ENCODE results near the gene NUP98.

DNA sequence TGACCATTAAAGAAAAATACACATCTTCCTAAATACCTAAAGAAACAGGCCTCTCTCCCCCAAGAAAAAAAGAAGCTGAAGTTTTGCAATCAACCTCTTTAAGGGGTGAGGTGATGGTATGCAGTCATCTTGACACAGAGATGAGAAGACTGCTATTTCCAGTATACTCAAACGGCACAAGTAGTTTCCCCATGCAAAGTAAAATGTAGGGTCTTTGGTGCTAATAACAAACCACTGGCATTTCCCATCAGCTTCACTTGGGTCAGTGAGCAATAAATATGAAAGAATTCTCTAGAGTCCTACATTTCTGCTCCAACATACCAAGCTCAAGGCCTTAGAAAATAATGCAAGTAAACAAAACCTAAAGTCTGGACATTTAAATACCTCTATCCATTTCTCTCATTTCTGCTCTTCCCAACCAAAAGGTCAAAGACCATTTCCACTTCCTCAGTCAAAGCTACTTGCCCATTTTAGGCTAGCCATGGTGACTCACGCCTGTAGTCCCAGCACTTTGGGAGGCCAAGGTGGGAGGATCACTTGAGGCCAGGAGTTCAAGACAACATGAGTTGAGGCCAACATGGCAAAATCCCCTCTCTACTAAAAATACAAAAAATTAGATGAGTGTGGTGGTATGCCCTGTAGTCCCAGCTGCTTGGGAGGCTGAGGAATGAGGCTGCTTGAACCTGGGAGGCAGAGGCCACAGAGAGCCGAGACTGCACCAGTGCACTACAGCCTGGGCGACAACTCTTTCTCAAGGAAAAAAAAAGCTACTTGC lies 86.7 kb downstream of the NUP98 start:
- TF ChIP-seq, protein P1, sequence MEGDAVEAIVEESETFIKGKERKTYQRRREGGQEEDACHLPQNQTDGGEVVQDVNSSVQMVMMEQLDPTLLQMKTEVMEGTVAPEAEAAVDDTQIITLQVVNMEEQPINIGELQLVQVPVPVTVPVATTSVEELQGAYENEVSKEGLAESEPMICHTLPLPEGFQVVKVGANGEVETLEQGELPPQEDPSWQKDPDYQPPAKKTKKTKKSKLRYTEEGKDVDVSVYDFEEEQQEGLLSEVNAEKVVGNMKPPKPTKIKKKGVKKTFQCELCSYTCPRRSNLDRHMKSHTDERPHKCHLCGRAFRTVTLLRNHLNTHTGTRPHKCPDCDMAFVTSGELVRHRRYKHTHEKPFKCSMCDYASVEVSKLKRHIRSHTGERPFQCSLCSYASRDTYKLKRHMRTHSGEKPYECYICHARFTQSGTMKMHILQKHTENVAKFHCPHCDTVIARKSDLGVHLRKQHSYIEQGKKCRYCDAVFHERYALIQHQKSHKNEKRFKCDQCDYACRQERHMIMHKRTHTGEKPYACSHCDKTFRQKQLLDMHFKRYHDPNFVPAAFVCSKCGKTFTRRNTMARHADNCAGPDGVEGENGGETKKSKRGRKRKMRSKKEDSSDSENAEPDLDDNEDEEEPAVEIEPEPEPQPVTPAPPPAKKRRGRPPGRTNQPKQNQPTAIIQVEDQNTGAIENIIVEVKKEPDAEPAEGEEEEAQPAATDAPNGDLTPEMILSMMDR (conservative IDR thresholded peaks at IDR 0.05; ENCODE audit: low read length): no peak
- no peak for TF ChIP-seq EZH2phosphoT487 (IDR thresholded peaks at IDR 0.05; ENCODE audit: borderline replicate concordance, low read depth, low read length)

Measured in OCI-LY7 (cell line).